ENCODE results near the gene TMEM182. TPM values are rescaled to one million over a fixed set of nuclear protein-coding genes. Genes with fewer than 3 reads are reported as not detected.

TMEM182 gene
- total and polyA plus RNA-seq, 9 of the 15 experiments (the other 6 are each of a cell fraction or from before 2014, with no cell fraction given) = 5.2 to 11.4 (median 7.5) TPM

DNA sequence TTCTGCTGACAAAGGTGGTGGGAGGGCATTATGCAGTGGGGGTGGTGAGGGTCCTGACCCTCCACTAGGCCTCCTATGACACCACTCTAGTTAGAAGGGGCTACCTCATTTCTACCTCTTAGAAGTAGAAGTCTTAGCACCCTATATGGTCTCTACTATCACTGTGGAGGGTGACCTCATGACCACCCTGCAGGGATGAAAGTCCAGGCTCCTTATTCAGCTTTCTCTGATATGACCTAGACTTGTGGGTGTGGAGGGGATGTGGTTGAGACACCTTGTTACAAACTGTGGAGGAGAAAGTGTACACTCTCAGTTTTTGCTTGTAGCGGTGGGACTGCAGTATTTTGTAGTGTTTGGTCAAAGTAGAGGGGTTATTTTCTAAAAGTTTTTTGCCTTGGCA, 18.6 kb downstream of the TMEM182 start:
- in situ Hi-C loops (cut with MboI) = no loop called here
- CTCF ChIA-PET (ENCODE audit: low intra/inter-chr PET ratio) = no interaction called here
- TF ChIP-seq ZC3H11A (IDR thresholded peaks at IDR 0.05; ENCODE audit: low read depth, low read length) (no peak), GABPB1 (CRISPR knock-in tag; IDR thresholded peaks at IDR 0.05) (no peak), KAT2B (IDR thresholded peaks at IDR 0.05; ENCODE audit: low read depth, low read length) (no peak), RBM17 (IDR thresholded peaks at IDR 0.05; ENCODE audit: borderline replicate concordance, low read depth, low read length) (no peak), MBD2 (IDR thresholded peaks at IDR 0.05; ENCODE audit: borderline replicate concordance, low read depth) (no peak), MCM7 (IDR thresholded peaks at IDR 0.05) (no peak), CHD4 (IDR thresholded peaks at IDR 0.05; ENCODE audit: insufficient read depth, insufficient replicate concordance, low read depth, low read length, poor library complexity, severe bottlenecking) (no peak), SREBF1 (IDR thresholded peaks at IDR 0.05; ENCODE audit: borderline replicate concordance, low read depth, low read length) (no peak)

More for the DNA sequence above, 18.6 kb downstream of the TMEM182 start:
- no peaks in the 10 kb centered on the region for H3K79me2 ChIP-seq (ENCODE audit: control insufficient read depth, insufficient read depth, low read length)
- POLR2A ChIA-PET = interaction anchor here (0.7 kb wide), 1 partner anchor 12 kb away, joined by 3 read pairs; no protein-coding TSS in a partner anchor
- H2AFZ ChIP-seq (ENCODE audit: low read depth, low read length) = no peak overlapping the region
- H3K36me3 ChIP-seq (ENCODE audit: control insufficient read depth, insufficient read depth, low read length) = no peaks in the 10 kb centered on the region; the same call in 2 of the 3 replicates
- no peak for DNase-seq (ENCODE audit: extremely low read depth in 1 of 4, low spot score in 3 of 4)
- no peaks in the 10 kb centered on the region for H3K4me1 ChIP-seq (replicated peaks in 1 of 2; ENCODE audit: control insufficient read depth in 2 of 2, insufficient read depth in 2 of 2, low read length in 2 of 2)
- H3K27ac ChIP-seq (ENCODE audit: extremely low read depth, low read depth, low read length) = no peak overlapping the region
- H4K20me1 ChIP-seq (replicated peaks; ENCODE audit: control insufficient read depth, insufficient read depth, low read length) = no peaks in the 10 kb centered on the region
- no peak overlapping the region for H3K9ac ChIP-seq (ENCODE audit: insufficient read depth in 1 of 2, low read depth in 2 of 2, low read length in 2 of 2)
- 18% methylated on average over 1 of the region's 1 CpG for WGBS (ENCODE audit: insufficient coverage, low coverage, missing lambda C conversion rate)
- H3K27me3 ChIP-seq (ENCODE audit: control insufficient read depth in 2 of 2, insufficient read depth in 2 of 2, low read length in 2 of 2) = no peaks in the 10 kb centered on the region
- H3K9me3 ChIP-seq (replicated peaks; ENCODE audit: control insufficient read depth, insufficient read depth, low read depth, low read length) = no peaks in the 10 kb centered on the region
- FAIRE-seq = no peak
- ATAC-seq = no peak
- H3K9me1 ChIP-seq (ENCODE audit: control insufficient read depth, insufficient read depth, low read length) = no peaks in the 10 kb centered on the region
- intact Hi-C loops (cut with micrococcal nuclease) = no loop called here
- no peak overlapping the region for H3K4me3 ChIP-seq
- no peak overlapping the region for H3K4me2 ChIP-seq (ENCODE audit: insufficient read depth, low read length)
- BruUV-seq (replicated peaks) = no TSS peak

Data from K562 (cell line).